GM21576 (cell line): Measurements from ENCODE around the gene ABRACL.

ENCODE experiments used
- ATAC-seq: cut with Tn5 transposase; IDR thresholded peaks from one replicate; pipeline ENCODE4 v1.9.1; 2021; ENCODE audit warnings: mild to moderate bottlenecking, moderate library complexity; ENCODE audit not compliant: unreplicated experiment

Gene ABRACL

GRCh38 chr6:139051396-139052060 is 23.0 kb downstream of the ABRACL start:
- ATAC-seq = no peak

GRCh38 chr6:139053382-139053781 is 24.8 kb downstream of the ABRACL start:
- no peak for ATAC-seq

- ATAC-seq = no peak
These were observed 25.5 kb downstream of the ABRACL start for GRCh38 chr6:139054001-139054400.

- no peak for ATAC-seq
These were observed 27.2 kb downstream of the ABRACL start for GRCh38 chr6:139055709-139056108.

- ATAC-seq = no peak
These were observed 29.5 kb downstream of the ABRACL start for GRCh38 chr6:139058029-139058428.

- no peak for ATAC-seq
These were observed 31.8 kb downstream of the ABRACL start for GRCh38 chr6:139060332-139060731.

GRCh38 chr6:139062932-139063646 is 34.5 kb downstream of the ABRACL start:
- ATAC-seq = no peak

GRCh38 chr6:139064981-139065665 is 36.6 kb downstream of the ABRACL start:
- no peak for ATAC-seq

GRCh38 chr6:139066080-139066479 is 37.5 kb downstream of the ABRACL start:
- ATAC-seq = no peak

GRCh38 chr6:139068846-139069245 is 40.3 kb downstream of the ABRACL start:
- no peak for ATAC-seq

GRCh38 chr6:139073118-139073517 is 44.6 kb downstream of the ABRACL start:
- no peak for ATAC-seq

- ATAC-seq = no peak
These were observed 50.5 kb downstream of the ABRACL start for GRCh38 chr6:139079018-139079417.

GRCh38 chr6:139080255-139080920 is 51.8 kb downstream of the ABRACL start:
- no peak for ATAC-seq

GRCh38 chr6:139081471-139081870 is 52.9 kb downstream of the ABRACL start:
- ATAC-seq = no peak

GRCh38 chr6:139082370-139082769 is 53.8 kb downstream of the ABRACL start:
- ATAC-seq = no peak

GRCh38 chr6:139091826-139092225 is 63.3 kb downstream of the ABRACL start:
- no peak for ATAC-seq
